HG02943 (cell line): ENCODE data around the gene MOSMO.
"Not testable (repeated sequence)": the region's sequence is repeated elsewhere in the genome, so short reads cannot be mapped to it uniquely, and the experiment has no call there.

ENCODE experiments used
- ATAC-seq: cut with Tn5 transposase; IDR thresholded peaks from one replicate; pipeline ENCODE4 v1.9.1; 2021; ENCODE audit warnings: mild to moderate bottlenecking, low read depth, moderate library complexity; ENCODE audit not compliant: unreplicated experiment

Gene MOSMO

GRCh38 chr16:22088642-22089041 is 80.7 kb downstream of the MOSMO start:
- no peak for ATAC-seq

GRCh38 chr16:22089910-22090309 is 82.0 kb downstream of the MOSMO start:
- ATAC-seq, result no peak

GRCh38 chr16:22091721-22092120 is 83.8 kb downstream of the MOSMO start:
- ATAC-seq, result no peak

GRCh38 chr16:22092143-22092933 is 84.4 kb downstream of the MOSMO start, which contains the start of gene VWA3A:
VWA3A (plus strand) TSS chr16:22092541; CDS start chr16:22092638, 97 bp downstream.
- ATAC-seq, result no peak

- ATAC-seq, result no peak
Measured at GRCh38 chr16:22093331-22093730, 85.4 kb downstream of the MOSMO start.

GRCh38 chr16:22093996-22094395 is 86.1 kb downstream of the MOSMO start:
- no peak for ATAC-seq

GRCh38 chr16:22098405-22099255 is 90.7 kb downstream of the MOSMO start:
- ATAC-seq, result no peak

GRCh38 chr16:22099256-22099975 is 91.5 kb downstream of the MOSMO start:
- ATAC-seq, result no peak

GRCh38 chr16:22103441-22103840 is 95.5 kb downstream of the MOSMO start:
- ATAC-seq, result no peak

GRCh38 chr16:22109258-22109898 is 101.5 kb downstream of the MOSMO start:
- ATAC-seq, result no peak

GRCh38 chr16:22111629-22112028 is 103.7 kb downstream of the MOSMO start:
- ATAC-seq, result not testable (repeated sequence)

GRCh38 chr16:22116095-22116700 is 108.3 kb downstream of the MOSMO start:
- no peak for ATAC-seq

- no peak for ATAC-seq
Measured at GRCh38 chr16:22117609-22118008, 109.7 kb downstream of the MOSMO start.

- ATAC-seq, result no peak
Measured at GRCh38 chr16:22120440-22120839, 112.5 kb downstream of the MOSMO start.

- no peak for ATAC-seq
Measured at GRCh38 chr16:22122239-22122638, 114.3 kb downstream of the MOSMO start.

- ATAC-seq, result no peak
Measured at GRCh38 chr16:22123146-22123545, 115.2 kb downstream of the MOSMO start.

GRCh38 chr16:22123759-22124490 is 116.0 kb downstream of the MOSMO start:
- no peak for ATAC-seq

GRCh38 chr16:22124583-22125284 is 116.8 kb downstream of the MOSMO start:
- no peak for ATAC-seq
